GM21360 (cell line): Measurements from ENCODE around the gene ZDHHC19.
A peak's percentile ranks its signal among the peaks of the same experiment; 100 is the strongest.
"Not testable (repeated sequence)": the region's sequence is repeated elsewhere in the genome, so short reads cannot be mapped to it uniquely, and the experiment has no call there.

Experiments
- ATAC-seq: cut with Tn5 transposase; IDR thresholded peaks from one replicate; pipeline ENCODE4 v1.9.1; 2021; ENCODE audit warnings: mild to moderate bottlenecking, moderate library complexity; ENCODE audit not compliant: unreplicated experiment

Gene ZDHHC19

DNA sequence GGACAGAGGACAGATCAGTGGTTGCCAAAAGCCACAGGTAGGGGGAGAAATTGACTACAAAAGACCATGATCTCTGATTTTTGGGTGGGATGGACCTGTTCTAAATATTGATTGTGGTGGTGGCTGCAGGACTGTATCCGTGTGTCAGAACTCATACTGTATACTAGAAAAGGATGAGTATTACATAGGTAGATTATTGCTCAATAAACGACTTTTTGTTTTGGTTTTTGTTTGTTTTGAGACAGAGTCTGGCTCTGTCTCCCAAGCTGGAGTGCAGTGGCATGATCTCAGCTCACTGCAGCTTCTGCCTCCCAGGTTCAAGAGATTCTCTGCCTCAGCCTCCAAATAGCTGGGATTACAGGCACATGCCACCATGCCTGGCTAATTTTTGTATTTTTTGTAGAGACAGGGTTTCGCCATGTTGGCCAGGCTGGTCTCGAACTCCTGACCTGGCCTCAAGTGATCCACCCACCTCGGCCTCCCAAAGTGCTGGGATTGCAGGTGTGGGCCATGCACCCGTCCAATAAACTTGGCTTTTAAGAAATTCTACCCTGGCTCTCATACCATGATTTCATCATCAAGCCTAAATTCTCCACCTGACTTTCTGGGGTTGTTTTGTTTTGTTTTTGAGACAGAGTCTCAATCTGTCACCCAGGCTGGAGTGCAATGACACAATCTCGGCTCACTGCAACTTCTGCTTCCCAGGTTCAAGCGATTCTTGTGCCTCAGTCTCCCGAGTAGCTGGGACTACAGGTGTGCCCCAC is 5.6 kb downstream of the ZDHHC19 start:
- ATAC-seq: not testable (repeated sequence)

DNA sequence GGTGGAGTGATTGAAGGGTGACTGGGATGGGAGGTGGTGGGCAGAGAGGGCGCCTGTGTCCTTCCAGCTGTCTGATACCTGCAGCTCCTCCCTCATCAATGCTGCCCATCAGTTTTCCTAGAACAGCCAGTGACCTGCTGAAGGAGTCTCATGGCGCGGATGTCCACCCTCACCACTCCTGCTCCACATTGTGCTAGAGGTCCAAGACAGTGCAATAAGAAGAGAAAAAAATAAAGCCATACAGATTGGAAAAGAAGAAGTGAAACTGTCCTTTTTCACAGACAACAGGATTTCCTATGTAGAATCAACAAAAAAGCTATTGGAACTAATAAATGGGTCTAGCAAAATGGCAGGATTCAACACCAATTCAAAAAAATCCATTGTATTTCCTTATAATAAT is 7.4 kb downstream of the ZDHHC19 start:
- no peak for ATAC-seq

DNA sequence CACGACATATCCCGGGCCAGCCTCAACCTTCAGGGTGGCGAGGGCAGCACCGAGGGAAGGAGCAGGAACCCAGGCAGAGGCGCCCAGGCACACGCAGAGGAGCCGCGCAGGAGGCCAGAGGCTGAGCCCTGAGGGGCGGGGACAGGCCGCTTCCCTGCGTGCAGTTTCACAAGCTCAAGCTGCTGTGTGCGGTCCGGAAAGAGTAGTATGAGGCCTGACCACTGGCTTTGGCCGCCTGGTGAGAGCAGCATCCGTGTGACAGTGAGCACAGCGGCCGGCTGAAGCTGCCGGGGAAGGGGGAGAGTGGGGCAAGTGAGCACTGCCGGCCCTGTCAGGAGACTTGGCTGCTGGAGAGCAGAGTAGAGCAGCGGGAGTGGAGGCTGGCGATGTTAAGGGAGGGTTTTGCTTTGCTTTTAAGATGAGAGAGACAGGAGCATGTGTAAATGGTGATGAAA is 8.7 kb downstream of the ZDHHC19 start:
- no peak for ATAC-seq

DNA sequence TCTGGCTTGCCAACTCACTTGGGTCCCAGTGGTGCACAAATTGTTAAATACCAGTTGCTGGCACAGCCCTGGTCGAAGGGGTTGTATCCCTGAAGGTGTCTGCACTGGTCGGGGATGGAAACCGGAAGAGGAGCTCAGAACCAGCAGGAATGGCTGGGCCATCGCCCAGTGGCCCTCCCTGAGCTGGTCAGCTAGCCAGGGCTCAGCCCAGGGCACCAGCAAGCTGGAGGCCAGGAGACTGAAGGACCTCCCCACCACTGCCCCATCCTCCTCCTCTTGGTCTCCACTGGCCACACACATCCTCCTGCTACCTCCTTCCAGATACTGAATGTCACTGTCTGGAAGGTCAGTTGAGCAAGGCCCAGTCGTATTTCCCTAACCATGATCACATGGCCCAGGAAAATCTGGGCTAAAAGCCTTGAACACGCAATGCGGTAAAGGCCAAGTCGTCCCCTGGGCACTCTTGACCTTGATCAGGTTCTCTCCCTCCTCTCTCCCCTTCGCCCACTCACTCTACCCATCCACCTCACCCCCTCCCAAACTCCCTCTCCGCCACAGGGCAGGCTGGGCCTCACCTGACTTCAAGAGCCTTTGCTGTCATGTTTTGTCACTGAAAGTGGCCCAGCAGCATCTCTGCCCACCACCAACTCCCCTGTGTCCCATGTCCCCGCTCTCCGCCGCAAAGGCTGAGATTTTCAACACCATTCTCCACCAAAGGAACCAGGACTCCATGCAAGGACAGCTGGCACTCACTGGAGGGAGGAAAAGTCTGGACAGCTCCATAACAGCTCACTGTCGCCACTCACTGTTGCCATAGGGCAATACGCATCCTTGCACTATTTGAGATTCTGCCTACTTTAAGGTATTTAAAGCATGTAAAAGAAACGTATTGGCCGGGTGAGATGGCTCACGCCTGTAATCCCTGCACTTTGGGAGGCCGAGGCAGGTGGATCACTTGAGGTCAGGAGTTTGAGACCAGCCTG is 12.1 kb downstream of the ZDHHC19 start:
- ATAC-seq: no peak

DNA sequence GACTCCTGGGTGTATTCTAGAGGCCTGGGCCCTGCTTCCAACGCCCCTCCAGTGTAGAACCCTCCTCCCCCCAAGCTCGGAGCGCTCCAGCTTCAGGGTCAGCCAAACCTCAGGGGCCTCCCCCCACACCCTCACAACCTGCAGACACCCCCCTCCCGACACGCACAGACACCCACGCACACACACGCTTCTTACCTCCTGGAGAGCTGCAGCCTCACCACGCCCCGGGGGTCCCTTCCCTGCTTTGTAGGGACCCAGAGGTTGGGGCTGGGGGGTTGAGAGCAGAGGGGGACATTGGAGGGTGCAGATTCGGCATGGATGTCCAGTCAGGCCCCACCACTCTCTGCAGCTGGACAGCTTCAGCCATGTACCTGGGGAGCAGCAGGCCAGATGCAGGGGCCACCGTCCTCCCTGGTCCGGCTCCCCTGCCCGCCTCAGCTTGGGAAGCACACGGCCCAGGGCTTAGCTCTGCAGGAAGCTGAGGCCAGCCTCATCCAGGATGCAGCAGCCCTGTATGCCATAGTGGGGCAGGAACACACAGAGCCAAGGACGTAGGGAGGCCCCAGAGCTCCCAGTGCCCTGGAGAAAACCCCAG is 13.0 kb downstream of the ZDHHC19 start:
- no peak for ATAC-seq

DNA sequence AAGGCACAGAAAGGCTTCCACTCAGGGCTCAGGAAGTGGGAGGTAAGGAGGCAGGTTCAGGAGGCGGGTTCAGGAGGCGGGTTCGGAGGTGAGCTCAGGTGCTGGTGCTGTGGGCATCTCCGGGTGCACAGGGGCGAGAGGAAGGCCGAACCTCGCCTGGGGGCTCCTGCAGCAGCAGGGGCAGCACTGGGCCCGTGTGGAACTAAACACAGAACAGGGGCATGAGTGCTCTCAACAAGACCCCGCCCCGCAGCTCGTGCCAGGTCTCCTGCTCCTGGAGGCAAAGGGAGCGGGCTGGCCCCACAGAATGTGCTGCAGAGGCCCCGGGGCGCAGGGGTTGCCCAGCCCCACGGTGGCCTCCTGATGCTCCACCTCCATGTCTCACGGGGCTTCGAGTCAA is 13.7 kb downstream of the ZDHHC19 start:
- ATAC-seq: no peak

DNA sequence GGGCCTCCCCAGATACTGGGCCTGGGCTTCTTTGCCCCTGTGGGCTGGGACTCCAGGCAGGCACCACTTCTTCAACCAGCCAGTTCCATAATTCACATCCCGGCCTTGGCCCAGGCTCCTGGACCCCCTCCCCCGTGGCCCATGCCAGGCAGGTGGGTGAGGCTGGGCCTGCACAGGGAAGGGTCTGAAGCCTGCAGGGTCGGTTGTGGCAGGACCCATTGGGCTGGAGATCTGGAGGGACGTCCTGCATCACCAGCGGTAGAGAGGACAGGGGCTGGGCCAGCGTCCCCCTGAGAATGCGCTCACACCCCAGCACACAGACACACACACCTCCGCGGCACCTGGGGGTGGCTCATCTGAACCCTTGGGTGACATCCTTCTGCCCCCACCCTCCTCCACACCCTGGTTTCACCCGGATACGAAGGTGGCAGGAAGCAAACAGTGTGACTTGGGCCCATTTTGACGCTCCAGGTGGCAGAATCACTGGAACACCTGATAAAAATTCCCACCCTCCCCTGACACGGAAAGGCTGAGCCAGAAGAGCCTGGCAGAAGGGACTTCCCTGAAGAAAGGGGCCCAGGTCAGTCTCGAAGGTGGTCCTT is 15.4 kb downstream of the ZDHHC19 start:
- no peak for ATAC-seq

DNA sequence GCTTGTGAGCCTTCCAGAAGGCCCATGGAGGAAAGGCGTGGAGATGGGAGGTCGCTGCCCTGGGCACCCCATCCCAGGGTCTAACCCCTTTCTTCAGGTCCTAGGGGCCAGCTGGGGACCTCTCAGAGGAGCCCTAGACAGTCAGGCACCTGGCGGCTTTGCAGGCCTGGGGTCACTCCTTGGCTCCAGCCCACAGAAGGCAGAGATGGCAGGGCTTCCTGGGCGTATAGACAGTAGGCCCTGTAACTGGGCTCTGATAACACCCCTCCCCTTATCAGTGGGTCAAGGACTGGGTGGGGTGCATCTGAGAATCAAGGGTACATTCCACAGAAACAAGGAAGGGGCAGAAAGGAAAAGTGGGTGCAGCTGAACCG is 16.7 kb downstream of the ZDHHC19 start:
- no peak for ATAC-seq

DNA sequence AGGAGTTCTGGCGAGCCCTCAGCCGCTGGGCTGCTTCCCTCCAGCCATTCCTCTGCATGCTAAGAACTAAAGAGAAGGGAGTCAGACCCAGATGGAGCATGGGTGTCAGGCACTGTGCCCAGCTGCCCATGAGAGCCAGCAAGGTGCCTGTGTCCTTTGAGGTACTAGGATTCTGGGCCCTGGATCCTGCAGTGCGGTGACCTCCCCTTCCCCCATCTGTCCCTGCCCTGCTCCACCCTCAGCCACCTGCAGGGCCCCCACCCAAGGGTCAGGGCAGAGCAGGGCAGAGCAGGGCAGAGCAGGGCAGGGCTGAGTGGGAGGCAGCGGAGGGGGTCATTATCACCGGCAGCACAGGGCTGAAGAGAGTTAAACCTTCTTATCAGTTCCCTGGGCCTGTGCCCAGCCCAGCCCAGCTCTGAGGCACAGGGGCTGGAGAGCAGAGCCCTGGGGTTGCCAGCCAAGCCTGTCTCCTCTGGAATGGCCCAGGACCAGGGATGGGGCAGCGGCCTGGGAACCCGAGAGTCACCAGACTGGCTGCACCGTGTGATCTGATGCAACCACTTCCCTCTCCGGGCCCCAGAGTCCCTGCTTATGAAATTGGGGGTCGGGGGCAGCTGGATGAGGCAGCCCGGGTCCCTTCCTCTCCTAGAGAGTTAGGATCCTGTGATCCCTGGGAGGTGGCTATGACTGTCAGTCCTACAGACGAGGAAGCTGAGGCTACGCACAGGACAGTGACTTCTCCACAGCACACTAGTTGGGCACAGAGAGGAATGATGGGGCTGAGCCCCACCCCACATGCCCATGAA is 17.3 kb downstream of the ZDHHC19 start:
- ATAC-seq: no peak

DNA sequence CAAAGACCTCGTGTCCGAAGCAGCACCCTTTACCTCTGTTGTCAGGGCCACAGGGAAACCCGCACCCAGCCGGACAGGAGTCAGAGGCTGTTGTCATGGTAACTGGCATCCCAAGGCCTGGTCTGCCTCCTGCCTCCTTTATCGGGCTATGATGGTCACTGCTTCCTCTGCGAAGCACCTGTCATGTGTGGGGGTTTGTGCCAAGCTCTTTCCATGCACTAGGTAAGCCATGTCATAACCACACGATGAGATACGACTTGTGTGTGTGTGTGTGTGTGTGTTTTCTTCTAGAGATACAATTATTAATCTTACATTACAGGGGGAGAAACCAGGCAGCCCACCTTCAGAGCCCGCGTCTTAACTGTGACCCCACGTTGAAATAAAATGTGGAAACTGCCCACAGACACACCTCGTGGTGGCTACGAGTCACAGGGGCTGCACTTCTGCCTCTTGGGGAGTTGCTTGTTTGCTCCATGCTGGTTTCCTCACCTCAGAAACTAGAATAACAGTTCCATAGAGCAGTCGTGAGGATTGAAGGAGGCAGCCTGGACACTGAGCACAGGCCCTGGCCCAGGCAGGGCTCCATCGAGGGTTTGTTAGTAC is 18.0 kb downstream of the ZDHHC19 start:
- no peak for ATAC-seq

DNA sequence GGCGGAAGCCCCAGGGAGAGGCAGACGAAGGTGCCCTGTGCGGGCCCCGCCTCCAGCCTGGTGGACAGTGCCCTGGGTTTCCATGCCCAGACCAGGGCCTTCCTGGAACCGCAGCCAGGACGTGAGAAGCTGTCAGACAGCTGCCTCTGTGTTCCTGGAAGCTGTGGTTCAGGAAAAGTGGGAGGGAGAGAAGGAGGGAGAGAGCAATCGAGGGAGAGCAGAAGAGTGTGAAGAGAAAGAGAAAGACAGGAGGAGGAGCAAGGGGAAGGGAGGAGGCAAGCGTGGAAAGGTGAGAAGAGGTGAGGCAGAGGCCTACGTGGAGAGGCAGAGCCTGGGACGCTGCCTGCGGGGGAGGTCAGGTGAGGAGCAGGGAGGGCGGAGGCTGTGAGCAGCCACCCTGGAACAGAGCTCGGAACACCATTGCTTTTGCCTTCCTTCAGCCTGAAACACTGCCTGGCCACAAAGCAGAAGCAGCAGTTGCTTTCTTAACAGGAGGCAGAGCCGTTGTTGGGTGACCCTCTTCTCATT is 18.6 kb downstream of the ZDHHC19 start:
- peak; percentile 13 for ATAC-seq

DNA sequence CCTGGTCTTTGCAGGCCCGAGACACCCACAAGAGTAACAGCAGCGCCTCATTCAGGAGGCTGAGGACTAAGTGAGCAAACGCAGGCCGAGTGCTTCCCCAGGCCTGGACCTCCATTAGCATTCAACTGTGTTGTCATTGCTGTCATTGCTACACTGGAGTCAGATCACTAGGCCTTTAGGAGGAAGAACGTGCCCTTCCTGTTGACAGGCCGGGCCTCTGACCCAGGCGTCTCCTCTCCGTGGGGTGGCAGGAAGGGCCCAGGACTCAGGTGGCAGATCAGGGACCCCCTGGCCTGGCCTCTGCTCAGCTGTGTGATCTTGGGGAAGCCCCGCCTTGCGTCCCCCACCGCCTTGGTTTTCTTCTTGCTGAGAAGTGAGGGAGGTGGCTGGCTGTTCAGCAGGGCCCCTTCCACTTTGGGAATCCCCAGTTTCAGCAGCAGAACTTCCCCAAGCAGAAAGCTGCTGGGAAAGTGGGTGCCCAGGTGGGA is 19.1 kb downstream of the ZDHHC19 start:
- peak; percentile 40 for ATAC-seq

DNA sequence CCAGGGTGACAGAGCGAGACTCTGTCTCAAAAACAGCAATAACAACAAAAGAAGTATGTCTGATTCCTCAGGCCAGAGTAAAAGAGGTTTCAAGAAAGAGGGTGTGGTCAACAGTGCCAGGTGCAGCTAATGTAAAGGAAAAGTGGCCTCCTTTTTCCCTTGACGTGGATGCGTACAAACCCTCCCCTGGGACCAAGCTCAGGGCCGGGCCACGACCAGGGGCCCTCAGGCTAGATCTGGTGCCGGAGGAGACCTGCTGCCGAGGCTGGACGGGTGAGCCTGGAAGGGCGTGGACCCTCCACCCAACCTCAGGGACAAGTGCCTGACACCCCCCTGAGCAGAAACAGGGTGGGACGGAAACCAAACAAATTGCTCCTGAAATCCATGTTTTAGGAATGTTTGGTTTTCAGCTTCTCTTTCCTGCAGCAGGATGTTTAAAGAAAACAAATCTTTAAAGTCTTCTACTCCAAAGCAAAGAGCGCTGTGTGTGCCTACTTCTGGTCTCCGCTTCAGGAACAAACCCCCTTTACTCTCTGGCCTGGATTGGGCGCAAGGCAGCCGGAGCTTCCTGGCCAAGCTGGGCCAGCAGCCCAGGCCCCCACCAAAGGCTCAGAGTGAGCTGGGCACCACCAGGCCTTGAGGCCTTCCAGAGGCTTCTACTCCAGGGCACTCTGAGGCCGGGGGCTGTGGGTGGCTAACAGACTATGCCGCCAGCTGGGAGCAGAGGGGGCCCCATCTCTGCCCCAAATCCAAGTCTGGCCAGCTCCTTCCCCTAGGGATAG is 21.4 kb downstream of the ZDHHC19 start:
- no peak for ATAC-seq

DNA sequence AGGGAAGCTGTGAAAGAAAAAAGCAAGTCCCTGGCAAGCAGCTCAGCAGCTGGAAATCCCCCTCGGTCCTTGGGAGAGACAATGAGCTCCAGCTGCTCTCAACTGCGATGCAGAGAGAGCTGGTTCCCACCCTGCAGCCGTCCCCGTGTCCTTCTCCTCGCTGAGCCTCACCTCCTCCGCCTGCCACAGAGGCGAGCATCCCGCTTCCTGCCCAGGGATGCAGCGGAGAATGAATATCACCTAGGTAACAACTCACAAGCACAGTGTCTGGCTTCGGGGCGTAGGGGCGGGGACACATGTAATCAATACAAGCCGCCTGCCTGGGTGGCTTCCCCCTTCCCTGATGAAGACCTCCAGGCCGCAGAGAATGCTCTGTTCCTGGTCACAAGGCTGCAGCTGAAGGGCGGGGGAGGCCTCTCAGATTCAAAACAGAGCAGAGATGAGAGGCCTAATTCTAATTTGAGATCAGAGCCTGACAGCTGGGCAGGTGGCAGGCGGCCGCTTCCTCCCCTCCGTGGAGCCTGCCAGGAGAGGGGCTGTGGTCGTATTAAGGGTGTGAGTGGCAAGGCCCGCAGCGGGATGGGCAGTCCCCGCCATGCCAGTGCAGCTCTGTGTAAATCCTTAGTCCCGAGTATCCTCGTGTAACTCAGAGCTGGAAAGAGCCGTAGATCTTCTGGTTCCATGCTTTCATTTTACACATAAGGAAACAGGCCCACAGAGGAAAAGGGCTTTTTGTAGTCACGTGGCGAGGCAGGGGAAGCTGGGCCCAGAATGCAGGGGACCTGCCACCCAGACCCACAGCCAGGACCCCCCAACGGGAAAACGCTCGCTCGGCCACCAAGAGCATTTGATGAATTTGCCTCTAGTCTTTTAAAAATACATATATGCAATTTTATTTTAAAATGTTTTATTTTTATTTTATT is 24.3 kb downstream of the ZDHHC19 start:
- ATAC-seq: peak; percentile 46

DNA sequence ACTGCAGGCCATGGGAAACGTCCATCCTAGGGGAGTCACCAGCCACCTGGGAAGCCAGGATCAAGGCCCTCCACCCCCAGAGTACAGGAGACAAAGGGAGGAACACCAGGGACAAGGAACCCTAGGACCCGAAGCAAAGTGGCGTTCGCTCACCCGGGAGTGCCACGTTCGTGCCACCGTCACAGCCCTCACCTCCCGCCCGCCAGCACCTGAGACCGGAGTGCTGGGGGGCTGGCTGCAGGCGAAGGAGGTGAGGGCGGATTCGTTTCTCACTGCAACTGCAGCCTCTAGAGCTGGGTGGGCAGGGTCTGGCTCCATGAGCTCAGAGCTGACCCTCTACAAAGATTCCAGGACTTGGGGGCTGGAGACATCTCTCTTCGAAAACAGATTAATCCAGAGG is 26.3 kb downstream of the ZDHHC19 start:
- ATAC-seq: no peak

DNA sequence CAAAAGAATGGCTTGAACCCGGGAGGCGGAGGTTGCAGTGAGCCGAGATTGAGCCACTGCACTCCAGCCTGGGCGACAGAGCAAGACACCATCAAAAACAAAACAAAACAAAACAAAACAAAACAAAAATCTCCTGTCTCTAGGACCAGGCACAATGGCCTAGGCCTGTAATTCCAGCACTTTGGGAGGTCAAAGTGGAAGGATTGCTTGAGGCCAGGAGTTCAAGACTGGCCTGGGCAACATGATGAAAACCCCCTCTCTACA is 27.1 kb downstream of the ZDHHC19 start:
- ATAC-seq: not testable (repeated sequence)

DNA sequence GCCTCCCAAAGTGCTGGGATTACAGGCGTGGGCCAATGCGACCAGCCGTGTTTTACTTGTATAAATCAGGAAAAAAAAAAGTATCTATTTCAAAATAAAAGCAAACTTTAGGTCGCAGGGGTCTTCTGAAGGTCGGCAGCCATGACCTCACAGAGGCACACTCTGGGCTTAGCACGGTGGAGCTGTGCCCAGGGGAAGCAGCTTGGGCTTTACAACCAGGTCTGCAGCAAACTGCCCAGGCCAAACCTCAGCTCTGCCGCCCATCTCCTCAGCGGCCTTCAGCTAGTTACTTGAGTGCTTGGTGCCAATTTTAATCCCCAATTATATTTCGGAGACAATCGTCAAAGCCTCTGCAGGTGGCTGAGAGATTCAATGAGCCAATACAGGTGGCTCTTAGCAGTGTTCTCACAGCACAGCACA is 30.1 kb downstream of the ZDHHC19 start:
- no peak for ATAC-seq

DNA sequence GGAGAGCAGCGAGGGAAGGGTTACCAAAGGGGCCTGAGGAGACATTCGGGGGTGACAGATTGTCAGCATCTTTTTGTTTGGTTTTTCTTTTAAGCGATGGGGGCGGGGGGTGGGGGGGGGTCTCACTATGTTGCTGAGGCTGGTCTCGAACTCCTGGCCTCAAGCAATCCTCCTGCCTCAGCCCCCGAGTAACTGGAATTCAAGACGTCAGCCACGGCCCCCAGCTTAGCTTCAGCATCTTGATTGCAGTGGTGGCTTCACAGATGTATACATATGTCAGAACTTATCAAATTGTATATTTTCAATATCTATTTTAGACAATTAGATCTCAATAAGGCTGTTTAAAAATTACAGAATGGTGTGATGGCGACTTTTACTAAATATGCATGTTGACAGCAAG is 30.9 kb downstream of the ZDHHC19 start:
- no peak for ATAC-seq
